ENCODE data around the gene GPR89B. TPM values are rescaled to one million over a fixed set of nuclear protein-coding genes. Genes with fewer than 3 reads are reported as not detected.

The GPR89B gene
- total RNA-seq, 1 experiment from 2014 or later = 15.9 TPM

GRCh38 chr1:147897789-147898188 is 30.4 kb upstream of the GPR89B start:
- TF ChIP-seq CTCF (conservative IDR thresholded peaks at IDR 0.05) (no peak), EZH2 (IDR thresholded peaks at IDR 0.05; ENCODE audit: low read depth) (no peak)
- no TSS peak for BruUV-seq (replicated peaks)
- Histone ChIP-seq H3K27ac (no peak overlapping the region), H3K4me3 (no peak overlapping the region), H3K79me2 (ENCODE audit: low read depth) (no peaks in the 10 kb centered on the region), H3K4me2 (no peak overlapping the region), H3F3A (ENCODE audit: insufficient read depth, low read depth) (no peaks in the 10 kb centered on the region), H3K4me1 (replicated peaks; ENCODE audit: insufficient read depth) (peaks cover 9% of the 10 kb centered on the region), H3K27me3 (ENCODE audit: insufficient read depth, low read depth) (no peaks in the 10 kb centered on the region), H3K9me2 (ENCODE audit: insufficient read depth) (no peaks in the 10 kb centered on the region), H2AFZ (no peak overlapping the region), H4K20me1 (ENCODE audit: insufficient read depth) (no peaks in the 10 kb centered on the region), H3K36me3 (ENCODE audit: low read depth) (no peaks in the 10 kb centered on the region), H3K9me3 (ENCODE audit: insufficient read depth, low read depth) (no peaks in the 10 kb centered on the region)
- DNase-seq = no peak
- intact Hi-C loops (cut with micrococcal nuclease; ENCODE audit: unreplicated experiment) = no loop called here
- POLR2A ChIA-PET (ENCODE audit: unreplicated experiment) = no interaction called here
- CTCF ChIA-PET = no interaction called here

- no peak for DNase-seq
- TF ChIP-seq EZH2 (IDR thresholded peaks at IDR 0.05; ENCODE audit: low read depth) (no peak), CTCF (conservative IDR thresholded peaks at IDR 0.05) (no peak)
- H3K4me1 ChIP-seq (replicated peaks; ENCODE audit: insufficient read depth) = peaks cover 4% of the 10 kb centered on the region
- H3K4me3 ChIP-seq = no peak within 1 kb of the TSS
- CTCF ChIA-PET = no interaction called here
- H3K36me3 ChIP-seq (ENCODE audit: low read depth) = no peaks in the 10 kb centered on the region
- no peak within 1 kb of the TSS for H2AFZ ChIP-seq
- H3K79me2 ChIP-seq (ENCODE audit: low read depth) = no peaks in the 10 kb centered on the region
- no TSS peak for BruUV-seq (replicated peaks)
- H3K4me2 ChIP-seq = no peak within 1 kb of the TSS
- H3K9me3 ChIP-seq (ENCODE audit: insufficient read depth, low read depth) = no peaks in the 10 kb centered on the region
- no peaks in the 10 kb centered on the region for H3K9me2 ChIP-seq (ENCODE audit: insufficient read depth)
- no peaks in the 10 kb centered on the region for H3K27me3 ChIP-seq (ENCODE audit: insufficient read depth, low read depth)
- H3F3A ChIP-seq (ENCODE audit: insufficient read depth, low read depth) = no peaks in the 10 kb centered on the region
- intact Hi-C loops (cut with micrococcal nuclease; ENCODE audit: unreplicated experiment) = no loop called here
- POLR2A ChIA-PET (ENCODE audit: unreplicated experiment) = no interaction called here
- no peaks in the 10 kb centered on the region for H4K20me1 ChIP-seq (ENCODE audit: insufficient read depth)
- no peak within 1 kb of the TSS for H3K27ac ChIP-seq
These were observed 25.9 kb upstream of the GPR89B start, which contains the start of gene GJA8 for GRCh38 chr1:147902253-147902845. Gene GJA8 (plus strand): TSS chr1:147902795. CDS start chr1:147907956, 5,161 bp downstream.

GRCh38 chr1:147904726-147905125 is 23.5 kb upstream of the GPR89B start:
- Histone ChIP-seq H3F3A (ENCODE audit: insufficient read depth, low read depth) (no peaks in the 10 kb centered on the region), H3K4me2 (no peak overlapping the region), H3K36me3 (ENCODE audit: low read depth) (no peaks in the 10 kb centered on the region), H3K4me1 (replicated peaks; ENCODE audit: insufficient read depth) (no peaks in the 10 kb centered on the region), H3K79me2 (ENCODE audit: low read depth) (no peaks in the 10 kb centered on the region), H3K27me3 (ENCODE audit: insufficient read depth, low read depth) (no peaks in the 10 kb centered on the region), H3K4me3 (no peak overlapping the region), H4K20me1 (ENCODE audit: insufficient read depth) (no peaks in the 10 kb centered on the region), H2AFZ (no peak overlapping the region), H3K27ac (no peak overlapping the region), H3K9me2 (ENCODE audit: insufficient read depth) (no peaks in the 10 kb centered on the region), H3K9me3 (ENCODE audit: insufficient read depth, low read depth) (no peaks in the 10 kb centered on the region)
- CTCF ChIA-PET = no interaction called here
- intact Hi-C loops (cut with micrococcal nuclease; ENCODE audit: unreplicated experiment) = no loop called here
- TF ChIP-seq EZH2 (IDR thresholded peaks at IDR 0.05; ENCODE audit: low read depth) (no peak), CTCF (conservative IDR thresholded peaks at IDR 0.05) (no peak)
- no TSS peak for BruUV-seq (replicated peaks)
- POLR2A ChIA-PET (ENCODE audit: unreplicated experiment) = interaction anchor here (0.6 kb wide), 1 partner anchor 11 kb away, joined by 5 read pairs; no protein-coding TSS in a partner anchor
- no peak for DNase-seq

Measured in PC-9 (cell line).